ENCODE data around the gene OR4K17. TPM values are rescaled to one million over a fixed set of nuclear protein-coding genes. Genes with fewer than 3 reads are reported as not detected.

OR4K17 gene
- total RNA-seq, 1 donor from 2014 or later, result not detected

Other genes starting within 250 kb of the OR4K17 start
- gene OR4K2, start 235.6 kb upstream of the OR4K17 start, total RNA-seq, result not detected in 2 replicates
- not detected in 2 replicates for gene OR4K5, start 190.1 kb upstream of the OR4K17 start, total RNA-seq
- not detected in 2 replicates for gene OR4K1, start 179.8 kb upstream of the OR4K17 start, total RNA-seq
- gene OR4K15, start 135.1 kb upstream of the OR4K17 start, total RNA-seq, result not detected in 2 replicates
- not detected in 2 replicates for gene OR4Q2, start 108.6 kb upstream of the OR4K17 start, total RNA-seq
- gene OR4K14, start 91.4 kb upstream of the OR4K17 start, total RNA-seq, result not detected in 2 replicates
- not detected in 2 replicates for gene OR4K13, start 74.7 kb upstream of the OR4K17 start, total RNA-seq
- gene OR4L1, start 50.7 kb upstream of the OR4K17 start, total RNA-seq, result not detected in 2 replicates
- gene OR4N5, start 28.1 kb downstream of the OR4K17 start, total RNA-seq, result not detected in 2 replicates
- not detected in 2 replicates for gene OR11G2, start 80.2 kb downstream of the OR4K17 start, total RNA-seq
- gene OR11H6, start 113.0 kb downstream of the OR4K17 start, total RNA-seq, result not detected in 2 replicates
- not detected in 2 replicates for gene OR11H7, start 118.2 kb downstream of the OR4K17 start, total RNA-seq
- gene OR11H4, start 128.5 kb downstream of the OR4K17 start, total RNA-seq, result not detected in 2 replicates
- gene TTC5, start 195.2 kb downstream of the OR4K17 start, total RNA-seq, result 36.2 and 39.7 TPM in 2 replicates
- 60.5 and 61.8 TPM in 2 replicates for gene CCNB1IP1, start 222.5 kb downstream of the OR4K17 start, total RNA-seq
- gene PARP2, start 232.9 kb downstream of the OR4K17 start, total RNA-seq, result 32.0 and 33.1 TPM in 2 replicates

Data from activated CD4-positive, alpha-beta T cell treated with anti-CD3 and anti-CD28 coated beads, Interleukin-2, amount 10 ng/mL, durations not matched to agents 24 days and 14 days (primary cell).